ENCODE results near the gene MSS51. TPM values are rescaled to one million over a fixed set of nuclear protein-coding genes. Genes with fewer than 3 reads are reported as not detected.
"Not testable (repeated sequence)": the region's sequence is repeated elsewhere in the genome, so short reads cannot be mapped to it uniquely, and the experiment has no call there.

MSS51 gene
- total RNA-seq, 1 donor from 2014 or later = 1.8 TPM

DNA sequence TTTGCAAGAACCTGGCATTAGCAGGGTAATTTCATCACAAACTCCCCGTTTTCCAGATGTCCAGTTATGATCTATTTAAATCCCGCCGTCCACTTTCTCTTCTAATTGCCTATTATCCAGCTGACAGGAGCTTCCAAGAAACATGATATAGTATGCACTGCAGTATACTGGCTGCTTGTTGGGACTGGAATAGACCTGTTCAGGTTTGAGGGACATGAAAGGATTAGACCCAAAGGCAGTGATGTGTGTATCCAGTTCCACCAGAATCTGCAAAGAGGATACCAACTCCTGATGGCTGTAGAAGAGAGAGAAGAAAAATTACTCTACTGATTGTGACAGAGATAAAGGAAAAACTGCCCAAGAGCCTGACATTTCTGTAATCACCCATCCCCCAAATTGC, 8.9 kb downstream of the MSS51 start:
- ATAC-seq (ENCODE audit: poor library complexity) = no peak
- DNase-seq = no peak
- intact Hi-C loops (cut with DNase I) = no loop called here

- DNase-seq (no peak), ATAC-seq (ENCODE audit: poor library complexity) (no peak)
- intact Hi-C loops (cut with DNase I) = no loop called here
Measured at GRCh38 chr10:73423309-73423708, 10.1 kb downstream of the MSS51 start.

DNA sequence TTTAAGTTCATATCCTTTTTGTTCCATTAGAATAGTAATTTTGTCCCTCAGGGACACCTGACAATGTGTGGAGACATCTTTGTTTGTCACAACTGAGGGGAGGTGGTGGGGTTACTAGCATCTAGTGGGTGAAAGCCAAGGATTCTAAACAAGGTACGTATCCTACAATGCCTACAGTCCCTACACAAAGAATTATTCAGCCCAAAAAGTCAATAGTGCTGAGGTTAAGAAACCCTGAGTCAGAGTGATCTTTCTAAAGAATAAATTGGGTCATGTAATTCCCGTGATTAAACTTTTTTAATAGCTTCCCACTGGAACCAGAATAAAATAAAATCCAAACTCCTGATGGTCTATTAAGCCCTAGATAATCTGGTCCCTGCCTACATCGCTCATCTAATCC, 16.8 kb downstream of the MSS51 start:
- intact Hi-C loops (cut with DNase I) = no loop called here
- ATAC-seq (ENCODE audit: poor library complexity) (no peak), DNase-seq (no peak)

- ATAC-seq (ENCODE audit: poor library complexity) (peak; percentile 38), DNase-seq (no peak)
- intact Hi-C loops (cut with DNase I) = no loop called here
Measured at GRCh38 chr10:73414230-73414945, 19.0 kb downstream of the MSS51 start.

DNA sequence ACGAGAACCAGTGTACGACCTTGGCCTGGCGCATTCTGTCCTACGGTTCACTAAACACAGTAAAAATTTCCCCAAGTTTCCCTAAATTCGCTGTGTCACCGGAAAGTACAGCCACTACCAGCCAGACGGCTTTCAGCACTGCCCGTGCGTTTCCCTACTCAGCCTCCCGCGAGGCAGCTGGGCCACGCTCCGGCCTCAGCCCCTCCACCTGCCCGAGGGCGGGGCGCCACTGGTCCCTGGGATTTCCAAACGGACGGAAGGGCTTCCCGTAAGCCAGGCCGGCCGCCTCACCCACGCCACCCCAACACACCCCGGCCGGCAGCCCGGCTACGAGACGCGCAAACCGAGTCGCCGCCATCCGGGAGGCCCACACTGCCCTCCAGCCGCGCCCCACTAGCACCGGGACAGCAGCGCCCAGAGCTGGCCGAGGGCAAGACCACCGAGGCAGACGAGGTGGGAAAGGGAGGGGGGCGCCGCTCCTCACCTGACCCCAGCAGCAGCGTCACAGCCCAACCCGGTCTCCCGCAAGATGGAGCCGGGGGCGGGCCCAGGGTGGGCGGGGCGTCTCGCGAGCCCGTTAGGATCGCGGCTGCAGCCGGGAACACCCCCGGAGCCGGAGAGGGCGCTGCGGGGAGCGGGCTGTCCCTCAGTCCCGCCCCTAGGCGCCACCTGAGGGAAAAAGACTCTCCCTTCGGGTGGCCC, 19.7 kb downstream of the MSS51 start, which contains the start of gene ANXA7:
ANXA7 (minus strand) TSS at position 531 of the 702 bp plus-strand sequence. CDS start 13,202 bp downstream, outside the sequence.
- DNase-seq (peak; percentile 96), ATAC-seq (ENCODE audit: poor library complexity) (peak; percentile 99)
- intact Hi-C loops (cut with DNase I) = no loop called here

DNA sequence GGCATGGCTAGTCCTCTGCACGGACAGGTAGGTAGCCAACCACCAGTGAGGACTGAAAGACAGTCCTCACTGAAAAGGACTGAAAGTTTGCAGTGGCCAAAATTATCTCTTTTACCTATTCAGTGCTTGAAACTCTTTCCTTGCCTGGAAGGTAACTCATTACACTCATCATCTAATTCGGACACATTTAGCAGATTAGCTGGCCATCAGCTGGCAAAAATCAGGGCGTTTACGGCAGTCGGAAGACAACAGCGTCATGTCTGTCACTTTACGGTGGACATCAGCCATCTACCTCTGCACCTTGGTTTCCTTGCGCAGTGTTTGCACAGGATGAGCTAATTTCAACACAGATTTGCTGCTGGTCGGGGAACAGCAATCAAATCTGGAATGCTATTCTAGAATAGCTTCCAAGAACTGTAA, 20.2 kb downstream of the MSS51 start:
- intact Hi-C loops (cut with DNase I) = no loop called here
- ATAC-seq (ENCODE audit: poor library complexity) = peak; percentile 32
- no peak for DNase-seq

DNA sequence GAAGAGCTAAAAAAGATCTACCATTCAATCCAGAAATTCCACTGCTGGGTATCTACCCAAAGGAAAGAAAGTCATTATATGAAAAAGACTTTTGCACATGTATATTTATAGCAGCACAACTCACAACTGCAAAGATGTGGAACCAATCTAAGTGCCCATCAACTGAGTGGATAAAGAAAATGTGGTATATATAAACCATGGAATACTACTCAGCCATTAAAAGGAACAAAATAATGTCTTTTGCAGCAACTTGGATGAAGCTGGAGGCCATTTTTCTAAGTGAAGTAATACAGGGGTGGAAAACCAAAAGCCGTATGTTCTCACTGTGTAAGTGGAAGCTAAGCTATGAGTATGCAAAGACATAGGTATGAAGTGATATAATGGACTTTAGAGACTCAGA, 22.5 kb downstream of the MSS51 start:
- no peak for ATAC-seq (ENCODE audit: poor library complexity)
- intact Hi-C loops (cut with DNase I) = no loop called here
- DNase-seq = no peak

DNA sequence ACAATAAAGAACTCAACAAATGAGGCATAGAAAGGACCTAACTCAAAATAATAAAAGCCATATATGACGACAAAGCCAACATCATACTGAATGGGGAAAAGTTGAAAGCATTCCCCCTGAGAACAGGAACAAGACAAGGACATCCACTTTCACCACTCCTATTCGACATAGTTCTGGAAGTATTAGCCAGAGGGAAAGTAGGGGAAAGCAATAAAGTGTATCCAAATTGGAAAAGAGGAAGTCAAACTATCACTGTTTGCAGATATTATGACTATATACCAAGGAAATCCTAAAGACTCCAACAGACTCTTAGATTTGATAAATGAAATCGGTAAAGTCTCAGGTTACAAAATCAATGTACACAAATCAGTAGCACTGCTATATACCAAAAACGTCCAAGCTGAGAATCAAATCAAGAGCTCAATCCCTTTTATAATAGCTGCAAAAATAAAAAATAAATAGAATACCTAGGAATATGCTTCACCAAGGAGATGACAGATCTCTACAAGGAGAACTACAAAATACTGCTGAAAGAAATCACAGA, 24.3 kb downstream of the MSS51 start:
- intact Hi-C loops (cut with DNase I) = no loop called here
- ATAC-seq (ENCODE audit: poor library complexity) (no peak), DNase-seq (no peak)

GRCh38 chr10:73408061-73408460, 25.3 kb downstream of the MSS51 start:
- intact Hi-C loops (cut with DNase I) = no loop called here
- DNase-seq (no peak), ATAC-seq (ENCODE audit: poor library complexity) (no peak)

DNA sequence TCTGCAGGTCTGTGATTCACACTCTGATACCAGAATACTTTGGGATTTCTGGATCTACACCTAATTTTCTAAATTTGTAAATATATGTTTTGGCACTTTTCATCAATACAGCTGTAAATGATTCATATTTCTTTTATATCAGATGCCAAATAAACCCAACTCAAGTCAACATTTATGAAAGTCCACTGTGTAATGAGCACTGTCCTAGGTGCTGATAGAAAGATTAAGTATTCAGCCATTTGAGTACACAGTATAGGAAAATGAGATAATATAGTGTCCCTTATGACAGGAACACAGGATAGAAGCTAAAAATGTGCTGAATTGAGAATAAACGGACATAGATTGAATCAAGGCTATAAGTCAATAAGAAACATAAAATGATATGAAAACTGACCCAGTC, 25.9 kb downstream of the MSS51 start:
- intact Hi-C loops (cut with DNase I) = no loop called here
- no peak for ATAC-seq (ENCODE audit: poor library complexity)
- DNase-seq = no peak

DNA sequence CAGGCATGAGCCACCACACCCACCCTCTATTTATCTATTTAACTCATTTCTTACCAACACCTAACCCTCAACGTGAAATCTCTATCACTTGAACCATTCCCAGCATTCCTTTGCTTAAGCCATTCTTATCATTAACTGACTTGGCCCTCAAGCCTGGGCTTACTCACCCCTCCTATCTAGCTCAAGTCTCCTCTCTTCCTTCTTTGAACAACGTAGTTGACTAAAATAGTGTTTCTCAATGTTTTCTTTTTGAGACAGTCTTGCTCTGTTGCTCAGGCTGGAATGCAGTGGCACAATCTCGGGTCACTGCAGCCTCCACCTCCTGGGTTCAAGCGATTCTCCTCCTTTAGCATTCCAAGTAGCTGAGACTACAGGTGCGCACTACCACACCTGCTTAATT, 26.5 kb downstream of the MSS51 start:
- no peak for DNase-seq
- intact Hi-C loops (cut with DNase I) = no loop called here
- ATAC-seq (ENCODE audit: poor library complexity) = no peak

DNA sequence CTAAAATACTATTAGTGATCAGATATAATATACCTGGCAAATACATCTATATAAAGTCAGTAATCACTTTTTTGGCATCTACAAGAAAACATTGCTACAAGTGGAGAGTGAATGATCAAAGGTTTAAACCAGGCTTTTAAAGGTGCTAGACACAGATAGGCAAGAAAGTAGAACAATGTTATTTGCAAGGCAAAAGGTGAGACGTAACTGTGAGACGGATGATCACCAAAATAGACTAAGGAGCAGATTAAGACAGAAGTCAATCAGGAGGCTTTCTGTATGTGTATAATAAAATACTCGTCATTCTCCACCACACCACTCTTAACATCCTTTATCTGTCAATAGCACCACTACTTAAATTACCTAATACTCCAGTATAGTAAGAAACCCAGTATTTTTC, 27.8 kb downstream of the MSS51 start:
- intact Hi-C loops (cut with DNase I) = no loop called here
- DNase-seq = no peak
- ATAC-seq (ENCODE audit: poor library complexity) = no peak

DNA sequence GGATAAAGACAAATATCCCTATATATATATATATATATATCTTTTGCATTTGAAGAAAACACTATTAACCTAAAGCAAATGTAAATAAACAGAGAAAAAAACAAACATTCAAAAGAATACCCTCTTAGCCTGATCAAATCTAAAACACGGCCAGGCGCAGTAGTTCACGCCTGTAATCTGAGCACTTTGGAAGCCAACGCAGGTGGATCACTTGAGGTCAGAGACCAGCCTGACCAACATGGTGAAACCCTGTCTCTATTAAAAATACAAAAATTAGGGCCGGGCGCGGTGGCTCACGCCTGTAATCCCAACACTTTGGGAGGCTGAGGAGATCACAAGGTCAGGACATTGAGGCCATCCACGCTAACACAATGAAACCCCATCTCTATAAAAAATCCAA, 28.7 kb downstream of the MSS51 start:
- DNase-seq = no peak
- intact Hi-C loops (cut with DNase I) = no loop called here
- ATAC-seq (ENCODE audit: poor library complexity) = no peak

GRCh38 chr10:73401636-73402035, 31.7 kb downstream of the MSS51 start:
- ATAC-seq (ENCODE audit: poor library complexity) (no peak), DNase-seq (no peak)
- intact Hi-C loops (cut with DNase I) = no loop called here

GRCh38 chr10:73399063-73399462, 34.3 kb downstream of the MSS51 start:
- no peak for DNase-seq
- ATAC-seq (ENCODE audit: poor library complexity) = no peak
- intact Hi-C loops (cut with DNase I) = no loop called here

- no peak for ATAC-seq (ENCODE audit: poor library complexity)
- no peak for DNase-seq
- intact Hi-C loops (cut with DNase I) = no loop called here
Measured at GRCh38 chr10:73398024-73398423, 35.3 kb downstream of the MSS51 start.

DNA sequence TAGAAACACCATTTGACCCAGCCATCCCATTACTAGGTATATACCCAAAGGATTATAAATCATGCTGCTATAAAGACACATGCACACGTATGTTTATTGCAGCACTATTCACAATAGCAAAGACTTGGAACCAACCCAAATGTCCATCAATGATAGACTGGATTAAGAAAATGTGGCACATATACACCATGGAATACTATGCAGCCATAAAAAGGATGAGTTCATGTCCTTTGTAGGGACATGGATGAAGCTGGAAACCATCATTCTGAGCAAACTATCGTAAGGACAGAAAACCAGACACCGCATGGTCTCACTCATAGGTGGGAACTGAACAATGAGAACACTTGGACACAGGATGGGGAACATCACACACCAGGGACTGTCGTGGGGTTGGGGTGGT, 39.0 kb downstream of the MSS51 start:
- intact Hi-C loops (cut with DNase I); ATAC-seq (ENCODE audit: poor library complexity); DNase-seq: not testable (repeated sequence)

DNA sequence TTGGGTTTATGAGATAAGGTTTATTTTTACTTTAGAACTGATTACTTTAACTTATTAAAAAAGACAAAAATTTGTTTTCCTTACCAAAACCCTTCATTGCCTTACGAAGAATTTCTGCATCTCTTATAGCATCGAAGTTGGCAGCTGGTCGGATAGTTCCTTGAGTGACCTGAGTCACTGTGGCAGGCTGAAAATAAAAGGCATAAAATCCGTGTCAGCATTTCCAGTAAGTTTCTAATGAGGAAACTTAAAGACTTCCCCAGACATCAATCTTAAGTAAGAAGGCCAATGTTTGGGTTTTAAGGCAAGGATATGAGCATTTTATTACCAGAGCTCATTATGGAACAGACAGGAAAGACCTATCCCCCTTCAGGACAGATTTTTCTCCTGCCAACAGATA, 45.1 kb downstream of the MSS51 start:
- no peak for ATAC-seq (ENCODE audit: poor library complexity)
- no peak for DNase-seq
- intact Hi-C loops (cut with DNase I) = no loop called here

DNA sequence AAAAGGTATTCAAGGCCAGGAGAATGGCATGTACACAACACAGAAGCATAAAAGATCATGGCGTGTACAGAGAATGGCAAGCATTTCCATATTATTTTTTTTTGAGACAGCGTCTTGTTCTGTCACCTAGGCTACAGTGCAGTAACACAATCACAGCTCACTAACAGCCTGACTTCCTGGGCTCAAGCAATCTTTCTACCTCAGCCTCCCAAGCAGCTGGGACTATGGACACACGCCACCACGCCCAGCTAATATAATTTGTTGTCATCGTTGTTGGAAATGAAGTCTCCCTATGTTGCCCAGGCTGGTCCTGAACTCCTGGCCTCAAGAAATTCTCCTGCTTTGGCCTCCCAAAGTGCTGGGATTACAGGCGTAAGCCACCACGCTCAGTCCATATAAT, 46.8 kb downstream of the MSS51 start:
- DNase-seq (no peak), ATAC-seq (ENCODE audit: poor library complexity) (no peak)
- intact Hi-C loops (cut with DNase I) = no loop called here

GRCh38 chr10:73379064-73379748, 54.2 kb downstream of the MSS51 start:
- ATAC-seq (ENCODE audit: poor library complexity) = no peak
- intact Hi-C loops (cut with DNase I) = no loop called here
- no peak for DNase-seq
